HG03280 (cell line): ENCODE results near the gene HIGD2A.

ENCODE experiments used
- ATAC-seq: cut with Tn5 transposase; IDR thresholded peaks from one replicate; pipeline ENCODE4 v1.9.1; 2021; ENCODE audit warnings: mild to moderate bottlenecking, moderate library complexity; ENCODE audit not compliant: unreplicated experiment

Gene HIGD2A

GRCh38 chr5:176415240-176415951 is 26.8 kb downstream of the HIGD2A start:
- no peak for ATAC-seq

- ATAC-seq = peak; percentile 94
These were observed 27.7 kb downstream of the HIGD2A start, which contains the start of gene CLTB for GRCh38 chr5:176415952-176416924. TSS of gene CLTB (minus strand) at chr5:176416539. CDS start at chr5:176416363, 176 bp downstream.

GRCh38 chr5:176416965-176417364 is 28.4 kb downstream of the HIGD2A start:
- ATAC-seq = no peak

GRCh38 chr5:176418251-176418650 is 29.7 kb downstream of the HIGD2A start:
- ATAC-seq = no peak

- ATAC-seq = no peak
These were observed 31.5 kb downstream of the HIGD2A start for GRCh38 chr5:176420086-176420485.

GRCh38 chr5:176420972-176421544 is 32.5 kb downstream of the HIGD2A start:
- no peak for ATAC-seq

- no peak for ATAC-seq
These were observed 35.6 kb downstream of the HIGD2A start for GRCh38 chr5:176424181-176424580.

- ATAC-seq = no peak
These were observed 36.6 kb downstream of the HIGD2A start for GRCh38 chr5:176425138-176425537.

GRCh38 chr5:176425791-176426190 is 37.2 kb downstream of the HIGD2A start:
- no peak for ATAC-seq

GRCh38 chr5:176426876-176427275 is 38.3 kb downstream of the HIGD2A start:
- no peak for ATAC-seq

GRCh38 chr5:176427971-176428370 is 39.4 kb downstream of the HIGD2A start:
- no peak for ATAC-seq

- no peak for ATAC-seq
These were observed 41.4 kb downstream of the HIGD2A start for GRCh38 chr5:176429972-176430371.

- no peak for ATAC-seq
These were observed 44.2 kb downstream of the HIGD2A start for GRCh38 chr5:176432707-176433106.

- ATAC-seq = no peak
These were observed 48.1 kb downstream of the HIGD2A start for GRCh38 chr5:176436656-176437055.

GRCh38 chr5:176438959-176439757 is 50.6 kb downstream of the HIGD2A start:
- no peak for ATAC-seq
